HG02571 (cell line): ENCODE measurements around the gene PAWR.
"Not testable (repeated sequence)": the region's sequence is repeated elsewhere in the genome, so short reads cannot be mapped to it uniquely, and the experiment has no call there.

Experiments
- ATAC-seq: cut with Tn5 transposase; IDR thresholded peaks from one replicate; pipeline ENCODE4 v1.9.1; 2021; ENCODE audit warnings: mild to moderate bottlenecking, moderate library complexity; ENCODE audit not compliant: unreplicated experiment

The PAWR gene

GRCh38 chr12:79596719-79597350 lies 93.9 kb downstream of the PAWR start:
- no peak for ATAC-seq

GRCh38 chr12:79595273-79595672 lies 95.5 kb downstream of the PAWR start:
- ATAC-seq, result no peak

GRCh38 chr12:79592865-79593264 lies 97.9 kb downstream of the PAWR start:
- no peak for ATAC-seq

GRCh38 chr12:79591988-79592387 lies 98.8 kb downstream of the PAWR start:
- ATAC-seq, result no peak

- no peak for ATAC-seq
These were observed 100.0 kb downstream of the PAWR start for GRCh38 chr12:79590751-79591150.

- no peak for ATAC-seq
These were observed 103.4 kb downstream of the PAWR start for GRCh38 chr12:79587368-79587767.

- ATAC-seq, result no peak
These were observed 105.6 kb downstream of the PAWR start for GRCh38 chr12:79585147-79585546.

GRCh38 chr12:79573820-79574219 lies 116.9 kb downstream of the PAWR start:
- no peak for ATAC-seq

GRCh38 chr12:79569679-79570078 lies 121.1 kb downstream of the PAWR start:
- no peak for ATAC-seq

GRCh38 chr12:79567175-79567563 lies 123.6 kb downstream of the PAWR start:
- no peak for ATAC-seq

- ATAC-seq, result no peak
These were observed 124.2 kb downstream of the PAWR start for GRCh38 chr12:79566452-79567174.

- not testable (repeated sequence) for ATAC-seq
These were observed 125.9 kb downstream of the PAWR start for GRCh38 chr12:79564727-79565350.

- ATAC-seq, result no peak
These were observed 127.6 kb downstream of the PAWR start for GRCh38 chr12:79563021-79563740.

- ATAC-seq, result no peak
These were observed 129.2 kb downstream of the PAWR start for GRCh38 chr12:79561401-79562132.

- ATAC-seq, result no peak
These were observed 130.4 kb downstream of the PAWR start for GRCh38 chr12:79560225-79560889.

- no peak for ATAC-seq
These were observed 131.2 kb downstream of the PAWR start for GRCh38 chr12:79559591-79559990.

- no peak for ATAC-seq
These were observed 131.8 kb downstream of the PAWR start for GRCh38 chr12:79558924-79559469.

GRCh38 chr12:79557690-79558315 lies 133.0 kb downstream of the PAWR start:
- no peak for ATAC-seq
